Ramos (cell line): Measurements from ENCODE around the gene TADA3.
"Not testable (repeated sequence)": the region's sequence is repeated elsewhere in the genome, so short reads cannot be mapped to it uniquely, and the experiment has no call there.

Experiments used
- in situ Hi-C: fragments of 300-500 bp; cut with MboI; formaldehyde crosslinking; loops from one replicate; pipeline ENCODE4 v1.14.3; 2022; ENCODE audit warnings: low sequenced_read_pairs; ENCODE audit not compliant: unreplicated experiment

TADA3 gene

DNA sequence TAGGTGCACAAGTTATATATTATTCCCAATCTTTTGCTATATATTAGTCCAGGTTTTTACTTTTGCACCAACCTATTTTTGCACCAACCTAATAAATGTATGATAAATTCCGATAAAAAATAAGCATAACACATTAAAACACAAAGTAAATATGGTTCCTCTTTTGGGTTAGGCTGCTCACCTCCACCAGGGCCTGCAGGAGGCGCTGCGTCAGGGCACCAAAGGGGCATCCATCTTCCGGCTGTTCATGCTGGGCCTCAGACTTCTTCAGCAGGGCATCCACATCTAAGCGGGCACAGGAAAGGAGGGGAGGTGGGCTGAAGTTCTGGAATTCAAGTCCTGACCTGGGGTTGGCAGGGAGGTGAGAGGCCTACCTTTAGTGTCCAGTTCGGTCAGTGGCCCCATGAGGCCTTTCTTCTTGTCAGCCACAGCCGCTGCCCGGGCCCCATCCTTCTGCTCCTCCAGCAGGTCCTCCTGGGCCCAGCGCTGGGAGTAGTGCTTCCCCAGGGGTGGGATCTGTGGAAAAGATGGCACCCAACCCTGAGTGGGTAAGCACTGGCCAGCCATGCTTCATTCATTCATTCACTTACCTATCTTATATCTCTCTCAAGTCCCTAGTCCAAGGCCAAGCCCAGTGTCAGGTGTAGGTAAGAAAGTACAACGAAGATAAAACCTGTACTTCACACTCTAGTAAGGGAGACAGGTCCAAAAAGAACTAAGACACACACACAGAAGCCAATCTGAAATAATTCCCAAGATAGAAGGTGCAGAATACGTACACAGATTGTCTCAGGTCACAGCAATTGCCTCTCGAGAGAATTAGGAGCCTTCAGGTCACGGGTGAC lies 5.2 kb downstream of the TADA3 start:
- in situ Hi-C loops = no loop called here

DNA sequence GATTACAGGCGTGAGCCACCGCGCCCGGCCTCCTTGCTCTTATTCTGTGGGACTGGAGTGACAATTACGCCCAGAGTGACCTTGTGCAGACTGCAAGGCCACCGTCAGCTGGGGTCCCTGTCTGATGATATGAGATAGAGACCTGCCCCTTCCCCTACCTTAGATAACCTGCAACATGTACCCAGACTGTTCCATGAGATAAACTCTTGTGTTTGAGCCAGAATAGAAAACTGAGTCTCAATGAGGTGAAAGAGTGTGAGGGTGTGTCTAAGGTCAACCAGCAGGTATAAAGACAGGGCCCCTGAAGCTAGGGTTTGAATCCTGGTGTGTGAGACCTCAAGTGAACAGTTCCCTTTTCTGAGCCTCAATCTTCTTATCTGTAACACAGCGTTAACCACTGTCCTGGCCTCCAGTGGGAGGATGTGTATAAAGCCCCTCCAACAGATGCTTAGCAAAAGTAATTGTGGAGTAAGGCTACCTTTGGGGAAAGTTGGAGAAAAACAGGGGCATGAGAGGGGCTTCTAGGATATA lies 6.0 kb downstream of the TADA3 start:
- in situ Hi-C loops = no loop called here

DNA sequence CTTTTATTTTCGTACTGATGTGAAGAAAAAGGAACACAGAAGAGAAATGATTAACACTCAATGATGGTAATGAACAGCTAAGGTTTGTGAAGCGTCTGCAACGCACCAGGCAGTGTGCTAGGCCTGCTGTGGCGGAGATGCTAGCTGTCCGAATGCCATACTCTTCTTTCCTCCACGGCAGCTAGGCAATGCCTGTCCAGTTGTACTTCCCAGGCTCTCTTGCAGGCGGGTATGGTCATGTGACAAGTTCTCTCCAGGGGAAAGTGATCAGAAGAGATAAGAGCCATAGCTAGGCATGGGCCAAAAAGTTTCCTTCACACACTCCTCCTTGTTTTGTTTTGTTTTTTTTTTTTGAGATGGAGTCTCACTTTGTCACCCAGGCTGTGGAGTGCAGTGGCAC lies 6.7 kb downstream of the TADA3 start:
- in situ Hi-C loops = no loop called here

DNA sequence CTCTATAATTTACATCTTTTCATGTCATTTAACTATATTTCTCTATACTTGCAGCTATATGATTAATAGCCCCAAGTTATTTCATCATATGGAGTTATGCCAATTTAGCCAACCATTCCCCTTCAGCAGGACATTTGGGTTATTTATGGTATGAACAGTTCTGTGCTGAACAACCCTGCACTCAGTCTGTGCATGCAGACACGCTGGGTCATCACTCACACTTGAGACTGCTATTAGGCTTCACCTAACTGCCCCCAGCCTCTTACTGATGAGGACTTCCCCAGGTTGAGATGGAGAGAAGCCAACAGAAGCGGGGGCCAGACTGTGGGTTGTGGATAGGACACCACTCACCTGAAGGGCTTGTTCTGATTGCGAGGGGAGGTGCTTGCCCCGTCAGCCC lies 7.3 kb downstream of the TADA3 start:
- in situ Hi-C loops = no loop called here

DNA sequence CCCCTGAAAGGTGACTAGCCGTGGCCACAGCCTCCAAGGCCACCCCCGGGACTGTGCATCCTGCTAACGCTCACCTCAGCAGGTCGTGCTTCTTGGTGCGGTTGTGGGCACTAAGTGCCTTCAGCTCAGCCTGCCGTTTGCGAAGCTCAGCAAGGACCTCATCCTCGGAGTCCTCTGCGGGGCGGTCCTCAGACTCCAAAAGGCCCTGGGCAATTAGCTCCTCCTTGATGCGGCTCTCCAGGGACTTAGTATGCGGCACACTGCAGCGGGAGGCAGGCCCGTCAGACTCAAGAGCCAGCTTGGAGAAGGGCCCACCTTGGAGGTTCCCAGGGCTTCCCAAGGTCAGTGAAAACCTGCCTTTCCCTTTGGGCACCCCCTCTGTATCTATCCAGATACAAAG lies 8.3 kb downstream of the TADA3 start:
- in situ Hi-C loops = no loop called here

DNA sequence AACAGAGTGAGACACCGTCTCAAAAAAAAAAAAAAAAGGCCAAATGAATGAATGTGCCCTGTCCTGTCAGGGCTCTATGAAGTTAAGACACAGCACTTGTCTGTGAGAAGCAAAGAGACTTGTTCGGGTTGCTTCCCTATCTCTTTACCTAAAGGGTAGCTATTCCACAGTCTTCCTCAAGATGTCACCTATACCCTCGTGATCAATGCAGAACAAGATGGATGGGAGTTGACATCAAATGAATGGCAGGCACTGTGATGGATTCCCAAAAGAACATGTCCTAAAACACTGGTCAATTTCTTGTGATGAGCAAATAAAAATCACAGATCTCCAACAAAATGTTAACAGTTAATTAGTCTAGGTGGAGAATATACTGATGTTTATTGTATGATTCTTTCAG lies 9.5 kb downstream of the TADA3 start:
- in situ Hi-C loops = no loop called here

DNA sequence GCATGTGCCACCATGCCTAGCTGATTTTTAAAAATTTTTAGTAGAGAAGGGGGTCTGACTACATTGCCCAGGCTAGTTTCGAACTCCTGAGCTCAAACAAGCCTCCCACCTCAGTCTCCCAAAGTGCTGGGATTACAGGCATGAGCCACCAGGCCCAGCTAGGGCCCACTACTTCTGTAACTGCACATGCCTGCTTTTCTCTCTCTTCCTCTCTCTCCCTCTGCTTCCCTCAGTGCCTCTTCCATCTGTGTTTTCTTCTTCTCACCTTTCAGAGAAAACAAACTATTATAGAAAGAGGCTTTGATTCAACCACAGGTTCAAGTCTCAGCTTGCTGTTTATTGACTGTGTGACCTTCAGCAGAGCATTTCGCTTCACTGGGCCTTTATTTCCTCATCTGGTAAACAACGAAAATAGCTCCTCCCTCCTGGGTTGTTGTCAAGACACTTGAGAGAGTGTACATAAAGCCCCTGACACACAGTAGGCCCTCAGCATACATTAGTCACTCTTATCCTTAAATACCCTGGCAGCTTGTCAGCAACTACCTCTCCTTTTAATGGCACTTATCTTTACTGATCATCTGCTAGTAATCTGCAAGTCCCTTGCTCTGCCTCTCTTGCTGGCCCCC lies 10.2 kb downstream of the TADA3 start:
- in situ Hi-C loops = no loop called here

DNA sequence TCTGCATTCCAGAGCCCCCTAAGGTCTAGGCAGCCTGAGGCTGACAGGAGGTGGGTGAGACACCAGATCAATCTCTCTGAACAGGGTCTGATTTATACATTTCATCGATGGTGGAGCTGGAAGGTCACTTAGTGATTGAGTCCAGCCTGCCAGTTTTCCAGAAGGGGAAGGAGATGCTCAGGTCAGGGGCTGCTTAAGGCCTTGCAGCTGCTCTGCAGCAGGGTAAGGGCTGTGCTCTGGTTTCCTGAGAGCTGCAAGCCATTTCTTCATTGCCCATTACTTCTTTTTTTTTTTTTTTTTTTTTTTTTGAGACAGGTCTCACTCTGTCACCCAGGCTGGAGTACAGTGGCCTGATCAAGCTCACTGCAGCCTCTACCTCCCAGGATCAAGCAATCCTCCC lies 10.7 kb downstream of the TADA3 start:
- in situ Hi-C loops = no loop called here

DNA sequence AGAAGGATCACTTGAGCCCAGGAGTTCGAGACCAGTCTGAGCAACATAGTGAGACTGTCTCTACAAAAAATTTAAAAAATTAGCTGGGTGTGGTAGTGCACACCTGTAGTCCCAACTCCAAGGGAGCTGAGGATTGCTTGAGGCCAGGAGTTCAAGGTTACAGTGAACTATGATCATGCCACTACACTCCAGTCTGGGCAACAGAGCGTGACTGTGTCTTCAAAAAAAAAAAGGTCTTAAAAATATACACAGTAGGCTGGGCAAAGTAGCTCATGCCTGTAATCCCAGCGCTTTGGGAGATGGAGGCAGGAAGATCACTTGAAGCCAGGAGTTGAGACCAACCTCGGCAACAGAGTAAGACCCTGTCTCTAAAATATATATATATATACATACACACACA lies 11.4 kb downstream of the TADA3 start:
- in situ Hi-C loops = no loop called here

DNA sequence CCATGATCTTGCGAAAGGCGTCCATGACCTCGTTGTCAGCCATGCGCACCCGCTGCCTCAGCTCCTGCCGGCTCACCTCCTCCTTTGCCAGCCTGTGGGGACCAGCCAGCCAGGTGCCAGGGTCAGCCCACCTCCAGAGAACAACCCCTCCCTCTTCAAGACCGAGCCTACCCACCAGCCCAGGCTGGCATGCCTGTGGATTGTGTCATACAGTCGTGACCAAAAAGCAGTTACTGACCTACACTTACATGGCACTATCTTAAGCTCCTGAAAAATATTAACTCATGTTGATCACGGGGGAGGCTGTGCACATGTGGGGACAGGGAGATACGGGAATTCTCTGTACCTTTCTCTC lies 11.8 kb downstream of the TADA3 start:
- in situ Hi-C loops = no loop called here

DNA sequence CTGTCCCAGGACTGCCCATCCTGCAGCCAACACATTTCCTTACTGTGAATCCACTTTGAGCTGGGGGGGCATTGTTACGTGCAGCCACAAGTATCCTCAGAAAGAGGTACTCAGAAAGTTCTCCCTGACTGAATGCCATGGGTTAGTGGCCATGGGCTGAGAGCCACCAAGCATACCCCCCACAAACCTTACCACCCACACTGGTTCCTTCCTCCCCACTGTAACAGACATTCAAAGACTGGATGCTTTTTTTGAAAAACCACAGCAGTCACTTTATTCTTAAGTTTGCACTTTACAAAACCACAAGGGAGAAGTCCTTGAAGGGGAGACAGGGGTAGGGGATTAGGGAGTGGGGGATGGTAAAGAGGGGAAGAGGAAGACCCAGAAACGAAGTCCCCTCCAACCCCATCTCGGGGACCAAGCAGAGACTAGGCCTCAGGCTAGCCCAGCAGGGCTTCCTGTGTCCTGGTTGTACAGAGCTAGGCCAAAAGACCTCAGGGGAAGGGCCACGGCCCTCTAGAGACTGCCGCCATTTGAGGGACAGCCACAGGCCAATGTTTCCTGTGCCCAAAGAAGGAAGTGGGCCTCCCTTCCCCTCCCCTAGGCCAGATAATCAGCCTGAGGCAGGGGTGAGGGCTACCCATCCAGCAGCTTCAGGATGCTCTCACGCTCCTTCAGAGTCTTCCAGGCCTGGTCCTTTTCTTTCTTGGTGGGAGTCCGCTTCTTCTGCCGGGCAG lies 12.4 kb downstream of the TADA3 start:
- in situ Hi-C loops = no loop called here

DNA sequence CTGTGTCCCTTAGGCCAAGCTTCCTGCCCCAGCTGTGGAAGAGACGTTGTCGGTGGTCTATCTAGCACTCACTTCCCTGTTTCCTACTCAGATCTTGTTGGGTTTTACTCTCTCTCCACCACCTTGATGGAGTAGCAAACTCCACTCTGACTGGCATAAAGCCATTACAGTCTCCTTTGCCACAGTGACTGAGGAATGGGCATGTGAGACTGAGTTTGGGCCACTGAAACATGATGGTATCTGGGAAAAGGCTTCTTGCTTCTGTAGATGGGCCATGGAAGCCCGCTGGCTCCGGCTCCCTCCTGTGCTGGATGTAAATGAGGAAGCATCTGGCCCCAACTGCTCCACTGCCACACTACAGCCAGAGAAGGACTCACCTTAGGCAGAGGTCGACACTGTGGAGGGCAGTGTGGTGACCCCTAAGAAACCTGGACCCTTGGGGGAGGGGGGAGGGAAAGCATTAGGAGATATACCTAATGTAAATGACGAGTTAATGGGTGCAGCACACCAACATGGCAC lies 13.1 kb downstream of the TADA3 start:
- in situ Hi-C loops = no loop called here

DNA sequence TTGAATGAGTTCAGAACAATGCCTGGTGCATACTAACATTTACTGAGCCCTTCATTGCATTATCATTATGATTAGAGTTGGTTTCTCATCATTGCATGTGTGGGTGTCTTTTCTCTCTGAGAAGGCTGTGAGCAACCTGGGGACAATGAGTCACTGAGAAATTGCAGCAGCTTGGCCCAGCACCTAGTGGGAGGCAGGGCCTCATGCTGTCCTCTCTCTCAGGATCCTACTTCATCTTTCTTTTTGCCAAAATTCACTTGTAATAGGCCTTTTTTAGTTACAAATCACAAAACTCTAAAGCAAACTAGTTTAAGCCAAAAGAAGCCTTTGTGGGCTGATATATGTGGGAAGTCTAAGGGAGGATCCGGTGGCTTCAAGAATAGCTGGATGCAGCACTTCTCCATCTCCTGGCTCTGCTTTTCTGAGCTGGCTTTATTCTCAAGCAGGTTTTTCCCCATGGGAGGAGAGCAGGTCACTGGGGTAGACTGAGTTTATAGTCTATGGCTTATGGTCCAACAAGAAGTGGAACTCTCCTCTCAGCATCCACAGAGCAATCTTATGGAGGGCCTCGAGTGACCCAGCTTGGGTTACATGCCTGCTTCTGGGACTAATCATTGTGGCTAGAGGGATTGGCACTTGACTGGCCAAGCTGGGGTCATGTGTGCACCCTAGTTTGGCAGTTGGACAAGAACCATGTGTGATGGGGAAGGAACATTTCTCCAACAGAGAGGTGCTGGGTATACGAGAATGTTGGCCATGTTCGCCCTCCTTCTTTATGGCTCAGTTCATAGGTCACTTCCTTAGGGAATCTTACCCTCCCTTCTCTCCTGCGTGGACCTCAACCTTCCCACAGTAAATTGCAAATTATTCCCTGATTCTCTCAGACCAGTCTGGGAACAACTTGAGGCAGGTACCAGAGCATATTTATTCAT lies 13.9 kb downstream of the TADA3 start:
- in situ Hi-C loops = no loop called here

DNA sequence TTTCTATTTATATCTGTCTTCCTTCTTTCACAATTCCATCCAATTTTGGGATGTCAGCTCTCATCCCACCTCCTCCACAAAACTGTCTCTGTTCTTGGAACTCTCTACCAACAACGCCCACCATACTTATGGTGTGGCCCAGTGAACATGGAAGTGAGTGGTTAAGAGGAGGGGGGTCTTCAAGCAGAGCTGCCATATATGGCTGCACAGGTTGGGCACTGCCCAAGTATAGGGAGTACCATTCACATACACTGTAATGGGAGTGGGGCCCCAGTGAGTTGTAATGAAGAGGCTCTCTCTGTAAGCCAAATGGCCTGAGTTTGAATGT lies 14.6 kb downstream of the TADA3 start:
- in situ Hi-C loops = no loop called here

DNA sequence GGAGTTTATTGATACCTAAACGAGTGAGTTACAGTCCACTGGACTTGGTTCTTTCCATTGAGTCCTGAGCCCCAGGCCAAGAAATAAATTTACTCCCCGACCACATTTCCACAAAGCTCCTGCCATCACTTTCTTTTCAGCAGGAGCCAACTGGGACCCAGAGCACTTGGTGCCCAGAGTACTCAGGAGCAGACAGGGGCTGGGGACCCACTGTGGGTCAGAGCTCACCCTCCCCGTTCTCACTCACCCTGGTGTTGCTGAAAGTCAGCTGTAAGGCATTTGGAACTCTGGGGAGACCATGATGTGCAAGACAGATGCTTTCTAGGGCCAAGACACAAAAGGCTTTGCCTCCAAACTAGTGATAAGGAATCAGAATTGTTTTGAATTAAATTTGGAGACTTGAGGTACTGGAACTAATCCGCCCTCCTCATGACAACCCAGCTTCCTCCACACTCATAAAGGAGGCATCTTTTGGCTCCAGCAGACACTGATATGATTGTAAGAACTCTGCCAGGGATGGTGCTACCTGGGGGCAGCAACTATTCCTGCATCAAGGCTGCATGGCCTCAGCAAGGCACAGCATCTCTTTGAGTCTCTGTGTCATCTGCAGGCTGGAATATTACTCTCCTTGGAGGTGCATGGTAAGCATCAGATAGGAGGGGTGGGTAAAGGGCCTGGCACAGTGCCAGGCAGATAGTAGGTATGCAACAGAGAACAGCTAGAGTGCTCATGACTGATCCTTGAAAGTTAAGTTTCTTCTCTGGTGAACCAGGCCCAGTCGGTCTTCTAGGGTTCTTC lies 15.2 kb downstream of the TADA3 start:
- in situ Hi-C loops = no loop called here

DNA sequence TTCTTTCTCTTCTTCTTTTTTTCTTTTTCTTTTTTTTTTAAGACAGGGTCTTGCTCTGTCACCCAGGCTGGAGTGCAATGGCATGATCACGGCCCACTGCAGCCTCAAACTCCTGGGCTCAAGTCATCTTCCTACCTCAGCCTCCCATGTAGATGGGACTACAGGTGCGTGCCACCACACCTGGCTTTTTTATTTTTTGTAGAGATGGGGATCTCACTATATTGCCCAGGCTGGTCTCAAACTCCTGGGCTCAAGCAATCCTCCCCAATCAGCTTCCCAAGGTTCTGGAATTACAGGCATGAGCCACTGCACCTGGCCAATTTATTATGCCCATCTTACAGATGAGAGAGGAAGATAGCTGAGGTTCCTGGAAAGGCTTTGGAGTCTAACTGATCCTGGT lies 21.3 kb downstream of the TADA3 start:
- in situ Hi-C loops = not testable (repeated sequence)

DNA sequence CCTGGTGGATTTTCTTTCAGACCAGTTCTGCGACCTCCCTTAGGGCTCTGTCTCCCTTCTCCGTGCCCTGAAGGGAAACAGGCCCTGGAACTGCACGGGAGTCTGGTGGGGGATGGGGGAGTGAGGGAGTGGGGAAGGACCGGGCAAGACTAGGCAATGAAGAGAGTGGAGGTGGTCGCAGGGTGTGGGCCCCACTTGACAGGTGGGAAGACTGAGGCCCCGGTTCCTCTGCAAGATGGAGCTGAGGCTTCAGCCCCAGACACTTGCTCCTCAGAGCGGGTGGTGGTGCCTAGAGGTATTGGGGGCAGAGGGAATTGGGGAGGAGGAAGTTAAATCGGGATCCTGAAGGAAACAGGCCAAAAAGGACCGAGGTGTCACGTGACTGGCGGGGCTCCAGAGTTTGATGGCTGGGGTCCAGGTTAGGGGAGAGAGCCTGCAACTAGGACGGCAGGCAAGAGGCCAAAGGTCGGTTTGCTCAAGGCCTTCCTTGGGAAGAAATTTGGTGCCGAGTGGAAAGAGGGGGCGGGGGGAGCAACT lies 21.9 kb downstream of the TADA3 start:
- in situ Hi-C loops = no loop called here

DNA sequence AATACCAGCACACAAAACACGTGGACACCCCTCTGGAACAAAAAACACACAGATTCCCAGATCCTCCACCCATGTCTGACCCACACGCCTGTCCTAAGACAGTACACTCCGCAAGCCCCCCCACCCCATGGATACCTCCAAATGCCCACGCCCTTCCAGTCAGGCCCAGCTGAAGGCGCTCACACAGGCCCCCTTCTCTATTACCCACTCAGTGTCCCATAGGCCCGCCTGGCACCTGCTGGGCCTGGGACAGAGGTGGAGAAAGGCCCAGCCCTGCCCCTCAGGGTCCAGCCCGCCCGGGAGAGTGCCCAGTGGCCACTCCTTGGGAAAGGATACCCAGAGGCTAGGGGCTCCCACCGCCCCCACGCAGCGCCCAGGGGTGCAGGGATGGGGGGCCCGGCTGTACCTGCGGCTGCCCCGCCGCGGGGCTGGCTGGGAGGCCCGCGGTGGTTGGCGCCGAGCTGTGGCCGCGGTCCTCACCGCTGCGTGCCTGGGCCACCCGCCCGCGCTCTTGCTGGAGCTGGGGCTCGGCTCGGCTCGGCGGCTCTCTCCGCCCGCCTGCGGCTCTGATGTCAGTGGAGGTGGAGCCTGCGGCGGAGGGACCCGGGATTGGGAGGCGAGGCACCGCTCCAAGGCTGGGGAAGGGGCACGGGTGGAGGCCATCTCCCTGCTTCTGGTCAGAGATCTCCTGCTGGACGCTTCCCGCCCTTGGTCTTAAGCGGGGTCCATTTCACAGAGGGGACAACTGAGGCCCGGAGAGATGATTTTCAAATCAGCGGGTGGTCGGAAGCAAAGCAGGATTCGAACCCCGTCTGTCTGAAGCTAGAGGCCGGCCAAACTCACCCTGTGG lies 22.6 kb downstream of the TADA3 start, which contains the start of gene CAMK1:
CAMK1 (minus strand) TSS at position 522 of the 850 bp plus-strand sequence. CDS start 2,198 bp downstream, outside the sequence.
- in situ Hi-C loops = no loop called here
